Retinal pigment epithelial cell (primary cell): ENCODE results near the gene MED13.
A peak's percentile ranks its signal among the peaks of the same experiment; 100 is the strongest.

Experiments
- DNase-seq: peaks from one replicate; pipeline ENCODE4 v3.0.0-alpha.2; 2010; ENCODE audit warnings: low read depth
- H3K4me3 ChIP-seq: 2 replicates; pipeline ENCODE4 v1.5.1; 2011; ENCODE audit warnings: mild to moderate bottlenecking, low read length, control low read depth, moderate library complexity
- TF ChIP-seq, protein P1 (sequence below): conservative IDR thresholded peaks from 2 replicates; pipeline ENCODE4 v1.5.1; 2011; ENCODE audit warnings: low read depth, low read length, control low read depth, inconsistent platforms

The MED13 gene

DNA sequence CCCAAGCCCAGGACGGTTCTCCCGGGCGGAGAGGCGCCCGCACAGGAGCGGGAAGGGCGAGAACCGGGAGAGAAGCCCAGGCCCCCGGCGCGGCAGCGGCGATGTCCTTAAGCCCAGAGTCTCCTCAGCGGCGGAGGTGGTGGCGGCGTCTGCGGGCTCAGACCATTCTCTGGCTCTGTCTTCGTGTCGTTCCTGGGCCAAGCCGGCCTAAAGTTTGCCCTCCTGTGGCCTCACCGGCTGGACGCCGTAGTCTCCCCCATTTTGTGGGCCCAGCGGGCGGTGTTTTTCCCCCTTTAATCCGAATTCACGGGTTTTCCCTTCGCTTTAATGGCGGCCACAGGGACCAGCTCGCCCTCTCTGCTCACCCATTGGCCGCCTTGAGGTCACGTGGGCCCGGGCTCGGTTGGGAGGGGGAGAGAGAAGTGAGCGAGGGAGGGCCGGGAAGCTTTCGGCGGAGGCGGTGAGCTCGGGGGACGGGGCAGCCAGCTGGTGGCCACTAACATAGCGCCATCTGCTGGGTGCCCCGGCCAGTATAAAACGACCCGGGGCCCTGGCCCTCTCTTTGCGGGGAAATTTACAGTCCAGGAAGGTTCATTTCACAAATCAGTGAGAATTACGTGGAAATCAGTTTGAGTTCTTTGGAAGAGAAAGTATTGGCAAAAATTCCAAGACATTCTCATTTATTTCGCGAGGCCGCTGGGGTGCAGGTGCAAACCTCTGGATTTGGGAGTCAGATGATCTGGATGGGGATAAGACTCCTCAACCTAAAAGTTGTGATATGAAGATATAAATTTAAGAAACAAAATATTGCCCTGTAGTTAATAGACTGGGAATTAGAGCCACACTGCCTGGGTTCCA lies 762 bp upstream of the MED13 start:
- peak; percentile 89 for DNase-seq
- H3K4me3 ChIP-seq = peak overlapping the region; percentile 95
- TF ChIP-seq, protein P1, sequence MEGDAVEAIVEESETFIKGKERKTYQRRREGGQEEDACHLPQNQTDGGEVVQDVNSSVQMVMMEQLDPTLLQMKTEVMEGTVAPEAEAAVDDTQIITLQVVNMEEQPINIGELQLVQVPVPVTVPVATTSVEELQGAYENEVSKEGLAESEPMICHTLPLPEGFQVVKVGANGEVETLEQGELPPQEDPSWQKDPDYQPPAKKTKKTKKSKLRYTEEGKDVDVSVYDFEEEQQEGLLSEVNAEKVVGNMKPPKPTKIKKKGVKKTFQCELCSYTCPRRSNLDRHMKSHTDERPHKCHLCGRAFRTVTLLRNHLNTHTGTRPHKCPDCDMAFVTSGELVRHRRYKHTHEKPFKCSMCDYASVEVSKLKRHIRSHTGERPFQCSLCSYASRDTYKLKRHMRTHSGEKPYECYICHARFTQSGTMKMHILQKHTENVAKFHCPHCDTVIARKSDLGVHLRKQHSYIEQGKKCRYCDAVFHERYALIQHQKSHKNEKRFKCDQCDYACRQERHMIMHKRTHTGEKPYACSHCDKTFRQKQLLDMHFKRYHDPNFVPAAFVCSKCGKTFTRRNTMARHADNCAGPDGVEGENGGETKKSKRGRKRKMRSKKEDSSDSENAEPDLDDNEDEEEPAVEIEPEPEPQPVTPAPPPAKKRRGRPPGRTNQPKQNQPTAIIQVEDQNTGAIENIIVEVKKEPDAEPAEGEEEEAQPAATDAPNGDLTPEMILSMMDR = peak; percentile 86

DNA sequence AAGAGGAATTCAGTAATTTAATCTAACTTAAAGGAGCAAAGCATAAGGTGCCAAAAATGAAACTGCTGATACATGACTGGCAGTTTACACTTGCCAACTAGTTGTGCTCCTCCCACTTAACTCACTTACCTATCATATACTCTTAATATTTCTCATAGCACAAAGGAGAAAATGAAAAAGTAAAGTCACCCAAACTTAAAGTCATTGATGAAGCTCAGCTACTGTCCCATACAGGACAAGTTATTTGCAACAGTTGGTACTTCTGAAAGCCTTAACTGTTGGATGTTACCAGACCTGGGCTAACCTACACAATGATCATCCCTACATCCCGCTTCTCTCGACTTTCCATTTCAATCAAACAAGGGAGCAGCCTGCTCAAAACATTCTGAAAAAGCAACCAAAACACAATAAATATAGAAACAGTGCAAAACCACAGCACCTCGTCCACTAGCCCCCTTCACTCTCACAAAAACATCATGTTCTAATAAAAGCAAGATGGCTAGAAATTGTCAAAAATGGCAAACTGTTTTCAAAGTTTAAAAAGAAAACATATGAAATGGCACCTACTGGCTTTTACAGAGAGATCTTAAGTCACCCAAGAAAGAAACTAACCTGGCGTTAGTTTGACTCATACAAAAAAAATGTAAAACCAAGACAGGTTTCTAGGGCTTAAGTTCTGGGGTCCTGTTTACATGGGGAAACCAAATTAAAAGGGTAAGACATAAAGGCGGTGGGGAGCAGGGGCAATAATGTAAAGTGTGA lies 868 bp downstream of the MED13 start:
- TF ChIP-seq, protein P1 = no peak
- DNase-seq = no peak
- peak overlapping the region; percentile 84 for H3K4me3 ChIP-seq

DNA sequence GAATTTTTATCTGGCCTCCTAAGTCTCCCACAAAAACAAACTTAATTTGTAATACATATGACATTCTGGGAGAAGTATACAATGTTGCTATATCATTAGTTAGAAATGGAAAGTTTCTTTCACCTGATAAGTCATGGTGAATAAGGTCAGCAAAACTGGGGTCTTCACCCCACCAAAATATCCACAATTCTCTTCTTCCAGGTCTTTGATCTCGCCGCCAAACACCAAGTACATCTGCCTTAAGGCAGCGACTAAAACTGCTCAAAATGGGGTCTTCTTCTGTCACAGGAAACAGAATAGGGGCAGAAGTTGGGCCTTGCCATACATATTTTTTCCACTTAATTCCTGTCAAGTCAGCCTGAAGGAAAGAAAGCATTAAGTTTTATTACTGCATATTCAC lies 2.1 kb downstream of the MED13 start:
- no peak for DNase-seq
- TF ChIP-seq, protein P1 = no peak
- H3K4me3 ChIP-seq = peak overlapping the region; percentile 84

DNA sequence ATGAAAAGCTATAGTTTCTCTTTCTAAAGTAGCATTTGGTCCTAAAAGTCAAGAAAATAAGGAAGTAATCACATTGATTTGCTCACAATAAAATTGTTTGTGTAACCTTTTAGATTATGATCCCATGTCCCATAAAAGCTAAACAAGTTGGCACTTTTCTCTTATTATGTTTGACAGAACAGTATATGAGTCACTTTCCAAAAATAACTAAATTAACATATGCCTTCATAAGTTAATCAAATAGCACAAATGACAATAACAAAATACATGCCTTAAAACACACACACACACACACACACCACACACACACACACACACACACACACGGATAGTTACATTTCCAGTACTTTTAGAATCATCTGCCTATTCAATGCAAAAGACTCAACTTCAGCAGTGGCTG lies 2.8 kb downstream of the MED13 start:
- DNase-seq = no peak
- H3K4me3 ChIP-seq = peak overlapping the region; percentile 84
- TF ChIP-seq, protein P1 = no peak

DNA sequence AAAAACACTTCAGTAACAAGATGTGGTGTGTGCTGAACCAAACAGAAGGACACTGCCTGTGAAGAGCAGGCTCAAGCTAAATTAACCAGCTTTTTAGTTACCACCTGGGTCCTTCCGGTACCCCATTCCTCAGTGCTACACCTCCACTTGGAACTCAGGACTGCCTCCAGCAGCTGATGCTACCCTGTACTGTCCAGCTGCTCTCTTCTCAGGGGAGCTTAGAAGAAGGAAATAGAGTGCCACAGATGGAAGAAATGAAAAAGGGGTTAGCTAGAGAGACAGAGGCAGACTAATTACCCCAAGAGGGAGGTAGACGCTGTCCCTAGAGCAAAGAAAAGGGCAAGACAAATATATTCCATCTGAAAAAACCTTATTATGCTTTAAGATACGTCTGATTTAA lies 5.7 kb downstream of the MED13 start:
- TF ChIP-seq, protein P1 = no peak
- no peak overlapping the region for H3K4me3 ChIP-seq

DNA sequence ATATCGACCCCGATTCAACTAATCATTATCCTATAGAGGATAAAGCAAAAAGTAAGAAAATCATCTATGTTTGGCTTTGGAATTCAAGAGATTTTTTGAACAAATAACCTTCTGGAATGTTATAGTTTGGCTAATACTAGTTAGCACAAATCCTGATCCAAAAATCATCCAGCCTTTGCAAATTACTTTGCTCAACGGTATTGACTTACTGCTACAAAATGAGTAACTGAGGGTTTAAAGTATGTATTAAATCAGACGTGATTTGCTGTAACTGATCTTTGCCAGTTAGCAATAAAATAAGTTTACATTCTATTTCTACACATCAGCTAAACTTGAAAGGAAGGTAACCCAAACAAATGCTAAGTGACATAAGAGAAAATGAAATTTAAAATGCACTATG lies 6.5 kb downstream of the MED13 start:
- TF ChIP-seq, protein P1 = no peak
- DNase-seq = no peak

More for the DNA sequence above, 5.7 kb downstream of the MED13 start:
- DNase-seq = no peak

More for the DNA sequence above, 6.5 kb downstream of the MED13 start:
- no peak overlapping the region for H3K4me3 ChIP-seq
